COLO829 (cell line): ENCODE results near the gene PLCL1.
"Not testable (repeated sequence)": the region's sequence is repeated elsewhere in the genome, so short reads cannot be mapped to it uniquely, and the experiment has no call there.

Experiments
- DNase-seq: peaks from one replicate; pipeline ENCODE4 v3.0.0; 2012; ENCODE audit warnings: low spot score

The PLCL1 gene

DNA sequence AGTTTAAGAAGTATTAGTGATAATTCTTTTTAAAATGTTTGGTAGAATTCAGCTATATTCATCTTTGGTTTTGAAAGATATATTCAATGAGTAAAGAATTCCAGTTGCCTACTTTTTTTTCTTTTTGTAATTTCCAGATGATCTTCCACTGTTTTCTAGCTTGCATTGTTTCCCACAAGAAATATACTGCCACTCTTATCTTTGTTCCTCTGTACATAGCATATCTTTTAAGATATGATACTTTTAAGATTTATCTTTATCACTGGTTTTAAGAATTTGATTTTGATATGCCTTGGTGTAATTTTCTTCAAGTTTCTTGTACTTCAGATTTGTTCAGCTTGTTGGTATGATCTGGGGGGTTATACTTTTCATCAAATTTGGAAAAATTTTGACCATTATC lies 374.4 kb downstream of the PLCL1 start:
- no peak for DNase-seq

DNA sequence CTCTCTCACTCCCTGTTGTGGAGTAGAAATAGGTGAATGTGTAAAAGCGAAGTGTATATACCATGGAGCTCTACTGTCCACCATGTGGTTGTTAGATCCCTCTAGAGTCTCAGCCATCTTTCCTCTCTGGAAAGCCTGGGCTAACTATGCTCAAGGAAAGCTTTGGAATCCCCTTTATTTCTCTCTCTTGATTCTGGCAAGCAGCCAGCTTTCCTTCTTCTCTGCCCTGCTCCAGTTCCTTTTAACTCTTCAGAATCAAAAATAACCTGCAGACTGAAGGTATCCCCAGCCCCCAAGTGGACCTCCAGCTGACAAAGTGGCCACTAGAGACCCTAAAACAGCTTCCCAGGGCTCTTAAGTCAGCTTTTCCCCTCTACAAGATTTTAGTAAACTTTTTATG lies 381.9 kb downstream of the PLCL1 start:
- DNase-seq = no peak

DNA sequence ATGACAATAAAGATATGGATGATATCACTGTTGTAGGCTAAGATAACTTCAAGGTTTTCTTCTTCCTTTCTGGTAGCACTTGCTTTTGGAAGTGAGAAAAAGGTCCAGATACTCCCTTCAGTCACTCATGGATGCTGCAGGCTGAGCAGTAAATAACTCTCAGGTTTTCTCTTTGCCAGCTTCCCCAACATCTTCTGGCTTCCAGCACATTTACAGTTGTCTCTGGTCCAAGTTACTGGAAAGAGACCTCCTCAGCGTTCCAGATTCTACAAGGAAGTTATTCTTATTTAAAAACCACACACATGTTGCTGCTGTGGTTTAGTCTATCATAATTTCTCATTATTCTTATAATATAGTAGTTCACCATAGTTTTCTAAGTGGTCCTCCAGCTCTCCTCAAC lies 383.4 kb downstream of the PLCL1 start:
- DNase-seq = no peak

DNA sequence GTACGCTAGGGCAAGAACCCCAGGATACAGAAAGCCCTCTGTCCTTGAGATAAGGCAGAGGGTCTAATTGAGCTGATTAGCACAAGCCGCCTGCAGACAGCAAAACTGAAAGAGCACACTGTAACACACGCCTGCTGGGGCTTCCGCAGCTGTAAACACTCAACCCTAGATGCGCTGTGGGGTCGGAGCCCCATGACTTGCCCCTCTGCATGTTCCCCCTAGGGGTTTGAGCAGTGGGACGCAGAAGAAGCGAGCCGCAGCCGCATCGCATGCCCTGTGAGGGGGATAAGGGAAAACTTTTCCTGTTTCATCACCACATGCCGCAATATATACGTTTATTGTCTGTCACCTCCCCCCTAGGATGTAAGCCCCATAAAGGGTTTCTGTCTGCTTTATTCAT lies 384.6 kb downstream of the PLCL1 start:
- peak; percentile 32 for DNase-seq

DNA sequence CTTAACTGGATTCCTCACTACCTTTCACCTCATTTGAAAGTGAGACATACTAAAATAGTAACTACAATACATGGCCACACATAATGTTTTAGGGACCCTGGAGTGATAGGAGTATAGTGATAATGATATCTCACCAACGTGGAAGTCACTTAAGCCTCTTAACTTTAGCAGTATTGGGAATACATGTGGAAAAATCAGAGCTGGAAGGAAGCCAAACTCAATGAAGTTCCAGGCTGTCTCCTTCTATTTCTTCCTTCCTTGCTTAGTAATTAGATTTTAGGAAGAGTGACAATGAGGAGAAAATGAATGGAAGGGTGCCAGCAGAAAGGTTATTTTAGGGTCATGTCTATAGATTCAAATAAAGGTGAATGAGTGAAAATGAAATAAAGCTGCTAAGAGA lies 387.3 kb downstream of the PLCL1 start:
- DNase-seq = no peak

DNA sequence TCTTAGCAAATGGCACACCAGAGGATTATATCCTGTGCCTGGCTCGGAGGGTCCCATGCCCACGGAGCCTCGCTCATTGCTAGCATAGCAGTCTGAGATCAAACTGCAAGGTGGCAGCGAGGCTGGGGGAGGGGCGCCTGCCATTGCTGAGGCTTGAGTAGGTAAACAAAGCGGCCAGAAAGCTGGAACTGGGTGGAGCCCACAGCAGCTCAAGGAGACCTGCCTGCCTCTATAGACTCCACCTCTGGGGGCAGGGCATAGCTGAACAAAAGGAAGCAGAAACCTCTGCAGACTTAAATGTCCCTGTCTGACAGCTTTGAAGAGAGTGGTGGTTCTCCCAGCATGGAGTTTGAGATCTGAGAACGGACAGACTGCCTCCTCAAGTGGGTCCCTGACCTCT lies 392.2 kb downstream of the PLCL1 start:
- not testable (repeated sequence) for DNase-seq
